Measurements from ENCODE around the gene TMEM213. TPM values are rescaled to one million over a fixed set of nuclear protein-coding genes. Genes with fewer than 3 reads are reported as not detected.

Gene TMEM213
- total RNA-seq, 1 donor from 2014 or later: not detected

GRCh38 chr7:138813945-138814344 lies 16.2 kb downstream of the TMEM213 start:
- Mint-ChIP-seq H3K4me3 (ENCODE audit: unreplicated experiment) (no peak overlapping the region), H3K4me1 (ENCODE audit: unreplicated experiment) (no peaks in the 10 kb centered on the region), H3K9me3 (ENCODE audit: unreplicated experiment) (no peaks in the 10 kb centered on the region), H3K27me3 (ENCODE audit: unreplicated experiment) (peaks cover 2% of the 10 kb centered on the region), H3K27ac (ENCODE audit: unreplicated experiment) (no peak overlapping the region), H3K36me3 (ENCODE audit: low read depth, unreplicated experiment) (no peaks in the 10 kb centered on the region)
- no peak for TF ChIP-seq CTCF (IDR thresholded peaks at IDR 0.05; ENCODE audit: unreplicated experiment)
- no peak for DNase-seq (ENCODE audit: low spot score)

- no peaks in the 10 kb centered on the region for H3K36me3 Mint-ChIP-seq (ENCODE audit: low read depth, unreplicated experiment)
- TF ChIP-seq CTCF (IDR thresholded peaks at IDR 0.05; ENCODE audit: unreplicated experiment): no peak
- DNase-seq (ENCODE audit: low spot score): no peak
- H3K9me3 Mint-ChIP-seq (ENCODE audit: unreplicated experiment): no peaks in the 10 kb centered on the region
- no peak overlapping the region for H3K4me3 Mint-ChIP-seq (ENCODE audit: unreplicated experiment)
- no peaks in the 10 kb centered on the region for H3K4me1 Mint-ChIP-seq (ENCODE audit: unreplicated experiment)
- H3K27me3 Mint-ChIP-seq (ENCODE audit: unreplicated experiment): peaks cover 2% of the 10 kb centered on the region
- H3K27ac Mint-ChIP-seq (ENCODE audit: unreplicated experiment): no peak overlapping the region
These were observed 17.1 kb downstream of the TMEM213 start for GRCh38 chr7:138814816-138815332.

GRCh38 chr7:138816650-138817049 lies 18.9 kb downstream of the TMEM213 start:
- H3K27me3 Mint-ChIP-seq (ENCODE audit: unreplicated experiment): peaks cover 2% of the 10 kb centered on the region
- DNase-seq (ENCODE audit: low spot score): no peak
- TF ChIP-seq CTCF (IDR thresholded peaks at IDR 0.05; ENCODE audit: unreplicated experiment): no peak
- no peak overlapping the region for H3K4me3 Mint-ChIP-seq (ENCODE audit: unreplicated experiment)
- H3K9me3 Mint-ChIP-seq (ENCODE audit: unreplicated experiment): no peaks in the 10 kb centered on the region
- H3K4me1 Mint-ChIP-seq (ENCODE audit: unreplicated experiment): no peaks in the 10 kb centered on the region
- H3K36me3 Mint-ChIP-seq (ENCODE audit: low read depth, unreplicated experiment): no peaks in the 10 kb centered on the region
- H3K27ac Mint-ChIP-seq (ENCODE audit: unreplicated experiment): no peak overlapping the region

GRCh38 chr7:138819625-138820024 lies 21.8 kb downstream of the TMEM213 start:
- Mint-ChIP-seq H3K36me3 (ENCODE audit: low read depth, unreplicated experiment) (no peaks in the 10 kb centered on the region), H3K4me1 (ENCODE audit: unreplicated experiment) (no peaks in the 10 kb centered on the region), H3K9me3 (ENCODE audit: unreplicated experiment) (no peaks in the 10 kb centered on the region), H3K4me3 (ENCODE audit: unreplicated experiment) (no peak overlapping the region), H3K27ac (ENCODE audit: unreplicated experiment) (no peak overlapping the region), H3K27me3 (ENCODE audit: unreplicated experiment) (no peaks in the 10 kb centered on the region)
- DNase-seq (ENCODE audit: low spot score): no peak
- no peak for TF ChIP-seq CTCF (IDR thresholded peaks at IDR 0.05; ENCODE audit: unreplicated experiment)

- no peak for TF ChIP-seq CTCF (IDR thresholded peaks at IDR 0.05; ENCODE audit: unreplicated experiment)
- no peaks in the 10 kb centered on the region for H3K9me3 Mint-ChIP-seq (ENCODE audit: unreplicated experiment)
- H3K27ac Mint-ChIP-seq (ENCODE audit: unreplicated experiment): no peak overlapping the region
- no peak for DNase-seq (ENCODE audit: low spot score)
- H3K27me3 Mint-ChIP-seq (ENCODE audit: unreplicated experiment): no peaks in the 10 kb centered on the region
- H3K36me3 Mint-ChIP-seq (ENCODE audit: low read depth, unreplicated experiment): no peaks in the 10 kb centered on the region
- no peak overlapping the region for H3K4me3 Mint-ChIP-seq (ENCODE audit: unreplicated experiment)
- H3K4me1 Mint-ChIP-seq (ENCODE audit: unreplicated experiment): no peaks in the 10 kb centered on the region
These were observed 24.1 kb downstream of the TMEM213 start for GRCh38 chr7:138821912-138822311.

Data from endothelial cell (in vitro differentiated cells).